HG02798 (cell line): ENCODE measurements around the gene BOK.
"Not testable (repeated sequence)": the region's sequence is repeated elsewhere in the genome, so short reads cannot be mapped to it uniquely, and the experiment has no call there.

Experiments used
- ATAC-seq: cut with Tn5 transposase; IDR thresholded peaks from one replicate; pipeline ENCODE4 v1.9.1; 2021; ENCODE audit warnings: mild to moderate bottlenecking; ENCODE audit not compliant: unreplicated experiment, poor library complexity

Gene BOK

GRCh38 chr2:241558532-241559322 lies at the start of gene BOK:
Gene BOK, plus strand, starts transcription at chr2:241558745. Its CDS starts 739 bp downstream, at chr2:241559484.
- ATAC-seq: no peak

- ATAC-seq: no peak
These were observed 49.3 kb upstream of the BOK start for GRCh38 chr2:241509155-241509784.

- no peak for ATAC-seq
These were observed 47.3 kb upstream of the BOK start for GRCh38 chr2:241511091-241511741.

GRCh38 chr2:241514553-241514952 lies 44.0 kb upstream of the BOK start:
- no peak for ATAC-seq

- ATAC-seq: peak; percentile 52
These were observed 43.4 kb upstream of the BOK start for GRCh38 chr2:241514986-241515737.

- ATAC-seq: no peak
These were observed 42.0 kb upstream of the BOK start for GRCh38 chr2:241516520-241516965.

- no peak for ATAC-seq
These were observed 41.2 kb upstream of the BOK start for GRCh38 chr2:241517297-241517696.

GRCh38 chr2:241519669-241520068 lies 38.9 kb upstream of the BOK start:
- no peak for ATAC-seq

- no peak for ATAC-seq
These were observed 36.1 kb upstream of the BOK start for GRCh38 chr2:241522477-241522876.

- ATAC-seq: not testable (repeated sequence)
These were observed 32.4 kb upstream of the BOK start for GRCh38 chr2:241525818-241526780.

- no peak for ATAC-seq
These were observed 28.0 kb upstream of the BOK start for GRCh38 chr2:241530571-241530970.

- ATAC-seq: no peak
These were observed 27.3 kb upstream of the BOK start for GRCh38 chr2:241531161-241531722.

GRCh38 chr2:241532168-241532567 lies 26.4 kb upstream of the BOK start:
- no peak for ATAC-seq

GRCh38 chr2:241532733-241533601 lies 25.6 kb upstream of the BOK start:
- ATAC-seq: no peak

GRCh38 chr2:241534293-241534692 lies 24.3 kb upstream of the BOK start:
- ATAC-seq: no peak

- ATAC-seq: no peak
These were observed 23.7 kb upstream of the BOK start for GRCh38 chr2:241534701-241535375.

GRCh38 chr2:241535871-241536655 lies 22.5 kb upstream of the BOK start:
- no peak for ATAC-seq
